GM21619 (cell line): Measurements from ENCODE around the gene SEMG1.

Experiments
- ATAC-seq: cut with Tn5 transposase; IDR thresholded peaks from one replicate; pipeline ENCODE4 v1.9.1; 2021; ENCODE audit not compliant: unreplicated experiment

The SEMG1 gene

DNA sequence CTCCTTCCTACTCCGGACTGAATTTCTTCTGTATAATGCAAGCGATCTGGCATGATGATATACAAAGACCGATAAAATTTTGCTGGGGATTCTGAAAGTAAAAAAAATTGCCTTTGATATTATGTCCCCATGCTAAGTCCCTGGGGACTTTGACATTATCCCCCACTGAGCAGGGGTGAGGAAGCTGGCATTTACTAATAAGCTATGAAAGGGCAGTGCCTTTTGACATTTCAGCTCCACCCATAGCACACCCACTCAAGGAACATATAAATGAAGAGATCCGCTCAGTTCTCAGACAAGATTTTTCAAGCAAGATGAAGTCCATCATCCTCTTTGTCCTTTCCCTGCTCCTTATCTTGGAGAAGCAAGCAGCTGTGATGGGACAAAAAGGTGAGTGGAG is 14.2 kb downstream of the SEMG1 start, which contains the start of gene SEMG2:
Gene SEMG2 (plus strand): TSS at position 298 of the 400 bp plus-strand sequence. CDS start 17 bp downstream, at position 315.
- ATAC-seq, result no peak

GRCh38 chr20:45223136-45223535 is 16.3 kb downstream of the SEMG1 start:
- ATAC-seq, result no peak

GRCh38 chr20:45226287-45226686 is 19.5 kb downstream of the SEMG1 start:
- no peak for ATAC-seq

DNA sequence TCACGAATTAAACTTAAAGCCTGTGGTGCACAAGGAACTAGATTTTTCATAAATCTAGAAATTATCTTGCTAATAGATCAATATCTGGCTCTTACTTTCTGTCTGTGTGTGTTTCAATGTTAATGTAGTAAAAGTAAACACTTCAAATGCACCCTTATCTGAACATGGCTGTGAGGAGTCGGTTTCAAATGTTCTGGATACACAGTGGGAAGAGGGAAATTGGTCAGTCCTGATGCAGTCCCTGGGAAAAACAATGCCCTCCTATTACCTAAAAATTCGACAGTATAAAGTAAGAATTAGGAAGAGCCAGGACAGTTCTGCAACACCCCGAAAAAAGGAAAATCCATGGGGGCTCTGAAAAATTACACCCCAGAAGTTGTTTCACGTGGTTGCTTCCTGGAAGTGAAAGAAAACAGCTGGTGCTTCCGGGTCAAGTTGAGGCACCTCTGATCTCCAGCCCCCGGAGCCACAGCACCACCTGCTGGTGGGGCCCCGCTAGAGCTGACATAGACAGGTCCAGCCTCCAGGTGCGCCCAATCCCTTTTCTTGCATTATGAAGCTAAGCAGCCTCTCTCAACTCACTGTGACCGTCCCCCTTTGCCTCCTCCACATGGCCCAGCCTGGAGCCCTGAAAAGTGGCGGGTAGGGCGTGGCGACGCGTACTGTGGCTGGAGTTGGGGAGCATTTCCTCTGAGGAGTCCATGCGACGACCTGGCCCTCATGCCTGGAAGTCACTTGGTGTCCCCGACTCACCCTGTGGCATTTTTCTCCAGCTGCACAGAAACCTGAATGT is 22.6 kb downstream of the SEMG1 start:
- no peak for ATAC-seq

DNA sequence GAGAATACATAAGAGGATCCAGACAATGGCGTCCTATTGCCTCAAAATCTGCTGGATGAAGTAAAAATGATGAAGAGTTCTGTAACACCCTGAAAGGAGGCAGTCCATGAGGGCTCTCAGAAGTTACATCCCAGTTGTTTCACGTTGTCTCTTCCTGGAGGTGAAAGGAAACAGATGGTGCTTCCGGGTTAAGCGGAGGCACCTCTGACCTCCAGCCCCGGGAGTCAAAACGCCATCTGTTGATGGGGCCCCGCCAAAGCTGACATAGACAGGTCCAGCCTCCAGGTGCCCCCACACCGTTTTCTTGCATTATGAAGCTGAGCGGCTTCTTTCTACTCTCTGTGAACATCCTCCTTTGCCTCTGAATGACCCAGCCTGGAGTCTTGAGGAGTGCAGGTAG is 23.8 kb downstream of the SEMG1 start:
- ATAC-seq, result no peak

- ATAC-seq, result no peak
Measured at GRCh38 chr20:45235995-45236394, 29.2 kb downstream of the SEMG1 start.

DNA sequence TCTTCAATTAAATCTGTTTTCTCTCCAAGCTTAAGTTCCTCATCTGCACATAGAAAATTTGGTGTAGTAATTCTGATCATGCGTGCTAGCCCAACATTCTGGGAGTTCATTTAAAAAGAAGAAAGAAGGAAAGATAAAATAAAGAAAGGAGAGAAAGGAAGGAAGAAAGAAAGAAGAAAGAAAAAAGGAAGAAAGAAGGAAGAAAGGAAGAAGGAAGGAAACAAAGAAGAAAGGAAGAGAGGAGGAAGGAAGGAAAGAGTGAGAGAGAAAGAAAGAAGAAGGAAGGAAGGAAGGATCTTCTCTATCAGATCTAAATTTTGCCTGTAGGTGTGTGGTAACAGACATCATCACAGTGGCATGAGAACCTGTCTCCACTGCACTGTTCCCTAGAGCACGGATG is 31.3 kb downstream of the SEMG1 start:
- no peak for ATAC-seq

DNA sequence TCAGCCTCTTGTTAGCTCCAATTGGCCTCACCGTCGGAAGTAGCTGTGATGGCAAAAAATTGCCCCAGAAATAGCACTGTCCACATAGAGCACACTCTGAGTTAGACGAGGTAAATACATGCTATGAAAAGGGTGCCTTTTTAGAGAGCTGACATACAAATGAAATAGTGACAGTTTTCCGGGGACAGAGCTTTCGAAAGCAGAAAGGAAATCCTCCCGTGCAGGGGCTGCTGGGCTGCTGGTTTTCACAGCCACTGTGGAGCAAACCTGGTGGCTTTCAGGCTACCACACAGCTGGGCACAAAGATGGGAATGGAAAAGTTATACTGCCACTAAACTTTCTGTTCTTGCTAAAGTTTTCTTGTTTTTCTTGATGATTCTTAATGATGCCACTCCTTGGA is 39.3 kb downstream of the SEMG1 start:
- ATAC-seq, result no peak

- no peak for ATAC-seq
Measured at GRCh38 chr20:45247865-45248264, 41.0 kb downstream of the SEMG1 start.

DNA sequence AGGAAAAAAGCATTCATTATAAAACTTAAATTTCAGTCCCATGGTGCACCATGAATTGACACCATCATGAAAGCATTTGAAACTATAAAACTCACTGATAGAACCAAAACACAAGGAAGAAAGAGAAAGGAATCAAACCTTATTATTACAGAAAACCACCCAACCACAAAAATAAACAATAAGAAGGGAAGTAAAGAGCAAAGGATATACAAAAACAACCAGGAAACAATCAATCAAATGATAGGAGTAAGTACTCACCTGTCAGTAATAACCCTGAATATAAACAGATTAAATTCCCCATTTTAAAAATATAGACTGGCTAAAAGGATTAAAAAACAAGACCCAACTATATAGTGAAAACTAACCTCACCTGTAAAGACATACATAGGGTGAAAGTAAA is 41.8 kb downstream of the SEMG1 start:
- ATAC-seq, result no peak

DNA sequence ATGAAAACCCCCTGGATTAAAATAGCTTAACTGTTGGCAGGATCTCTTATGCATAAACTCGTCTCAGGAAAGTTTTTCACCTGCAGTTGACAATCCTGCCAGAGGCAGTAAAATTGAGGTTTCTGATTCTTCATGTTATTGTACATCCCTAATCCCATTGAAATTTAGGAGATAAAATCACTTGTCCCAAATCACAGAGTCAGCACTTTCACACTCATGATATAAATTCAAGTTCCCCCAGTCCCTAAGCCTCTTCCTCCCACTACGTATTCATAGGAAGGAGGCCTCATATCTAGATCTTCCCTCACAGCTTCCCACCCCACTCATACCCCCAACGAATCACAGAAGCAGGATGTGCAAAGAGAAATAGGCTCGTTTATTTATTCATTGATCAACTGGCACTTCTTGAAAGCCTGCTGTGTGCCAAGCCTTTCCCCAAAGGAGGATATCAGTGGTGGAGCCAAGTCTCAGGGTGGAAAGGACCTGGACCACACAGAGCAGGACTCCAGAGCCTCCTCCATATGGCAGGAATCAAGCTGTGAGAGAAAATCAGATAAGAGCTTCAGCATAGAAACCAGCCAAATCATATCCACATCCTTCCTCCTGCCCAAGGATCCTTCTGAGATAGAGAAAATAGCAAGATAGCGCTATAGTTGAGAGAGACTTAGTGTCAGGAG is 45.2 kb downstream of the SEMG1 start:
- ATAC-seq, result no peak

DNA sequence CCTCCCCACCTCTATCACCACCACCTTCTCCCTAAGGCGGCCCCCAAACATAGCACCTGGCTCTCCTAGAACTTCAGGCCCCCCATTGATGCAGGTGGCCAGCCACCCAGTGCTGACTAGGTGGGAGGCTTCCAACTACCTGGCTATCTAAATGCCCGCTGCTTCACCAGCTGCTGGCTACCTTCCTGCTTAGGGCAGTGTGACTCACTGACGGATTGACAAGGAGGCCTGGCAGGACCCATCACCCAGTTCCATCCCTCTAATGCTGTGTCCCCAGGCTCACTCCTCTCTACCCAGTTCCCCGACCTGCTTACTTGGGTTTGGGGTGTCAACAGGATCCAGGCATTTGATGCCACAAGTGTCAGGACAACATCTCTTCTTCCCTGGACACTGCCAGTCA is 46.4 kb downstream of the SEMG1 start:
- ATAC-seq, result no peak

GRCh38 chr20:45254383-45255262 is 47.8 kb downstream of the SEMG1 start, which contains the start of gene SLPI:
Gene SLPI, minus strand, starts transcription at chr20:45254564. Its CDS starts 21 bp downstream, at chr20:45254543.
- ATAC-seq, result no peak

- ATAC-seq, result no peak
Measured at GRCh38 chr20:45257161-45257560, 50.3 kb downstream of the SEMG1 start.

GRCh38 chr20:45257711-45258110 is 50.9 kb downstream of the SEMG1 start:
- no peak for ATAC-seq

DNA sequence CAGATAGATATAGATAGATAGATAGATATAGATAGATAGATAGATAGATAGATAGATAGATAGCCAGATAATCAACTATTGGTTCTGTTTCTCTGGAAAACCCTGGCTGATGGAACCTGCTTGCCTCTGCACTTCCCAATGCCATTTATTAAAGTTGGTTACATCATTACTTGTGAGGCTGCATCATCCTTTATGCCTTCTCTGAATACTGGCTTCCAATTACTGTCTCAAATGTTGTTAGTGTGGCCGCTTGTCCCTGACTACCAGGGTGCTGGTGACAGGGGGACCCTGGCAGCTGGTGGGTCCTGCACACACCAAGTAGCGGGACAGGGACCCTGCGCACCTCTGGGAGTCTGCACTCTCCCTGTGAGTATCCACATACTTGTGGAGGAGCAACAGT is 51.4 kb downstream of the SEMG1 start:
- ATAC-seq, result no peak

- no peak for ATAC-seq
Measured at GRCh38 chr20:45258664-45259063, 51.8 kb downstream of the SEMG1 start.
